HEK293T (cell line): ENCODE measurements around the gene RELCH.

Experiments used
- CTCF ChIA-PET: fragments of 350-600 bp; formaldehyde crosslinking; extraction: SDS; loops from one replicate; lab custom pipeline; 2021; ENCODE audit warnings: antibody characterized with exemption, inconsistent platforms; lab: Yijun Ruan, JAX
- POLR2A ChIA-PET: fragments of 350-600 bp; formaldehyde crosslinking; extraction: SDS; loops from one replicate; lab custom pipeline; 2020; ENCODE audit warnings: antibody characterized with exemption, inconsistent platforms; lab: Yijun Ruan, JAX
- DNase-seq: peaks from one replicate; pipeline ENCODE4 v3.0.0; 2012; ENCODE audit warnings: mixed read lengths; ENCODE audit errors: extremely low spot score
- ARNT ChIP-seq: fragments of 450-650 bp; IDR thresholded peaks from 2 replicates; pipeline ENCODE4 v1.6.1; 2017; ENCODE audit warnings: mild to moderate bottlenecking
- BHLHE40 ChIP-seq: fragments of 450-650 bp; IDR thresholded peaks from 2 replicates; pipeline ENCODE4 v1.6.1; 2016; ENCODE audit warnings: mild to moderate bottlenecking, moderate library complexity, borderline replicate concordance
- CTBP1 ChIP-seq: fragments of 450-650 bp; IDR thresholded peaks from 2 replicates; pipeline ENCODE4 v1.6.1; 2016; ENCODE audit warnings: borderline replicate concordance
- ELF4 ChIP-seq: fragments of 450-650 bp; IDR thresholded peaks from 2 replicates; pipeline ENCODE4 v1.6.1; 2017; ENCODE audit warnings: antibody characterized with exemption
- FOXA1 ChIP-seq: fragments of 450-650 bp; IDR thresholded peaks from 2 replicates; pipeline ENCODE4 v1.6.1; 2016; ENCODE audit warnings: mild to moderate bottlenecking
- FOXK2 ChIP-seq: fragments of 450-650 bp; IDR thresholded peaks from 2 replicates; pipeline ENCODE4 v1.6.1; 2016; ENCODE audit warnings: mild to moderate bottlenecking
- FOXM1 ChIP-seq: fragments of 450-650 bp; IDR thresholded peaks from 2 replicates; pipeline ENCODE4 v1.6.1; 2017; ENCODE audit warnings: mild to moderate bottlenecking, borderline replicate concordance
- HDGF ChIP-seq: fragments of 450-650 bp; IDR thresholded peaks from 2 replicates; pipeline ENCODE4 v1.6.1; 2017; ENCODE audit warnings: antibody characterized with exemption, borderline replicate concordance
- L3MBTL2 ChIP-seq: fragments of 450-650 bp; conservative IDR thresholded peaks from 2 replicates; pipeline ENCODE4 v1.6.1; 2016; ENCODE audit warnings: mild to moderate bottlenecking
- LEF1 ChIP-seq: fragments of 450-650 bp; IDR thresholded peaks from 2 replicates; pipeline ENCODE4 v1.6.1; 2017; ENCODE audit warnings: mild to moderate bottlenecking, borderline replicate concordance
- NFRKB ChIP-seq: fragments of 450-650 bp; IDR thresholded peaks from 2 replicates; pipeline ENCODE4 v1.6.1; 2016; ENCODE audit warnings: mild to moderate bottlenecking, moderate library complexity
- SP1 ChIP-seq: fragments of 450-650 bp; IDR thresholded peaks from 2 replicates; pipeline ENCODE4 v1.6.1; 2017
- SUZ12 ChIP-seq: fragments of 450-650 bp; IDR thresholded peaks from 2 replicates; pipeline ENCODE4 v1.6.1; 2016; ENCODE audit warnings: mild to moderate bottlenecking
- TARDBP ChIP-seq: fragments of 450-650 bp; IDR thresholded peaks from 2 replicates; pipeline ENCODE4 v1.6.1; 2016
- ZNF384 ChIP-seq: fragments of 450-650 bp; IDR thresholded peaks from 2 replicates; pipeline ENCODE4 v1.6.1; 2016
- TF ChIP-seq, protein P1 (sequence below): fragments of 450-650 bp; IDR thresholded peaks from 2 replicates; pipeline ENCODE4 v1.6.1; 2016

RELCH gene, protein sequence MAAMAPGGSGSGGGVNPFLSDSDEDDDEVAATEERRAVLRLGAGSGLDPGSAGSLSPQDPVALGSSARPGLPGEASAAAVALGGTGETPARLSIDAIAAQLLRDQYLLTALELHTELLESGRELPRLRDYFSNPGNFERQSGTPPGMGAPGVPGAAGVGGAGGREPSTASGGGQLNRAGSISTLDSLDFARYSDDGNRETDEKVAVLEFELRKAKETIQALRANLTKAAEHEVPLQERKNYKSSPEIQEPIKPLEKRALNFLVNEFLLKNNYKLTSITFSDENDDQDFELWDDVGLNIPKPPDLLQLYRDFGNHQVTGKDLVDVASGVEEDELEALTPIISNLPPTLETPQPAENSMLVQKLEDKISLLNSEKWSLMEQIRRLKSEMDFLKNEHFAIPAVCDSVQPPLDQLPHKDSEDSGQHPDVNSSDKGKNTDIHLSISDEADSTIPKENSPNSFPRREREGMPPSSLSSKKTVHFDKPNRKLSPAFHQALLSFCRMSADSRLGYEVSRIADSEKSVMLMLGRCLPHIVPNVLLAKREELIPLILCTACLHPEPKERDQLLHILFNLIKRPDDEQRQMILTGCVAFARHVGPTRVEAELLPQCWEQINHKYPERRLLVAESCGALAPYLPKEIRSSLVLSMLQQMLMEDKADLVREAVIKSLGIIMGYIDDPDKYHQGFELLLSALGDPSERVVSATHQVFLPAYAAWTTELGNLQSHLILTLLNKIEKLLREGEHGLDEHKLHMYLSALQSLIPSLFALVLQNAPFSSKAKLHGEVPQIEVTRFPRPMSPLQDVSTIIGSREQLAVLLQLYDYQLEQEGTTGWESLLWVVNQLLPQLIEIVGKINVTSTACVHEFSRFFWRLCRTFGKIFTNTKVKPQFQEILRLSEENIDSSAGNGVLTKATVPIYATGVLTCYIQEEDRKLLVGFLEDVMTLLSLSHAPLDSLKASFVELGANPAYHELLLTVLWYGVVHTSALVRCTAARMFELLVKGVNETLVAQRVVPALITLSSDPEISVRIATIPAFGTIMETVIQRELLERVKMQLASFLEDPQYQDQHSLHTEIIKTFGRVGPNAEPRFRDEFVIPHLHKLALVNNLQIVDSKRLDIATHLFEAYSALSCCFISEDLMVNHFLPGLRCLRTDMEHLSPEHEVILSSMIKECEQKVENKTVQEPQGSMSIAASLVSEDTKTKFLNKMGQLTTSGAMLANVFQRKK

DNA sequence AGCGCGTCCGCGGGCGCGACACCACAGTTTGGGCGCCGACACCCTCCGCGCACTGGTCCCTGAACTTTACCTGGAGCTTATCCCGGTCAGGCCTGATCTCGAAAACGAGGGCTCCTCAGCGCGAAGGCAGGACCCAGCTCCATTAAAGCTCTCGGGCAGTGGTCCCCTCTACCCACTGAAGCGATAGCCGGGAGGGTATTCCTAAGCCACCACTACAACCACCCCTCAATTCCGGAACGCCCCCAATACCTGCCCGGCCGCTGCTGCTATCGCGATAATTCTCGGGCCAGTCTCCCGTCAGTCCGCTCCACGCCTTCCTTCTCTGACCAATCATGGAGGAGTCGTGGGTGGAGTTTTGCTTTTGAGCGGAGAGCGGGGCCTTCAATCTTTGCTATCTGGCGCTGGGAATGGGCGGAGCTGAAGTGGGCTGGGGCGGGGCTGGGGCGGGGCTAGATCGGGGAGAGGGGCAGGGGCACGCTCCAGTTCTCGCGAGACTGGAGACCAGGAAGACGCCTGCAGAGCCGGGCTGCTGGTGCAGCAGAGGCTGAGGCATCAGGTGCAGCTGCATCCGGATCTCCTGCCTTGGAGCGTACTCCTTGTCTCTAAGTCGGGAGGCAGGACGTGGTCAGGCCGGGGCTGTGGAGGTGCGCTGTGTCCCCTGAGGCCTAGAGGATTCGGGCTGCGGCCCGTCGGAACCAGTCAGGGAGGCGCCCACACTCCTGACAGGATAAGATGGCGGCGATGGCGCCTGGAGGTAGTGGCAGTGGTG lies at the start of gene RELCH, which contains the start of gene PIGN:
RELCH (plus strand) TSS at position 482 of the 769 bp plus-strand sequence; CDS start at position 733, 251 bp downstream.
PIGN (minus strand) TSS at position 283 of the 769 bp plus-strand sequence. CDS start 25,703 bp downstream, outside the sequence.
- ChIA-PET POLR2A (interaction anchor here (0.7 to 1.4 kb wide), 6 partner anchors 11 to 252 kb away, joined by 3 to 4 read pairs (median 3); no protein-coding TSS in a partner anchor), CTCF (interaction anchor here (0.6 kb wide), 1 partner anchor 830 kb away, joined by 3 read pairs; no protein-coding TSS in a partner anchor)
- TF ChIP-seq L3MBTL2 = no peak
- TF ChIP-seq, protein P1, sequence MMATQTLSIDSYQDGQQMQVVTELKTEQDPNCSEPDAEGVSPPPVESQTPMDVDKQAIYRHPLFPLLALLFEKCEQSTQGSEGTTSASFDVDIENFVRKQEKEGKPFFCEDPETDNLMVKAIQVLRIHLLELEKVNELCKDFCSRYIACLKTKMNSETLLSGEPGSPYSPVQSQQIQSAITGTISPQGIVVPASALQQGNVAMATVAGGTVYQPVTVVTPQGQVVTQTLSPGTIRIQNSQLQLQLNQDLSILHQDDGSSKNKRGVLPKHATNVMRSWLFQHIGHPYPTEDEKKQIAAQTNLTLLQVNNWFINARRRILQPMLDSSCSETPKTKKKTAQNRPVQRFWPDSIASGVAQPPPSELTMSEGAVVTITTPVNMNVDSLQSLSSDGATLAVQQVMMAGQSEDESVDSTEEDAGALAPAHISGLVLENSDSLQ = peak; percentile 96
- TF ChIP-seq SP1 = no peak
- peak; percentile 89 for DNase-seq

DNA sequence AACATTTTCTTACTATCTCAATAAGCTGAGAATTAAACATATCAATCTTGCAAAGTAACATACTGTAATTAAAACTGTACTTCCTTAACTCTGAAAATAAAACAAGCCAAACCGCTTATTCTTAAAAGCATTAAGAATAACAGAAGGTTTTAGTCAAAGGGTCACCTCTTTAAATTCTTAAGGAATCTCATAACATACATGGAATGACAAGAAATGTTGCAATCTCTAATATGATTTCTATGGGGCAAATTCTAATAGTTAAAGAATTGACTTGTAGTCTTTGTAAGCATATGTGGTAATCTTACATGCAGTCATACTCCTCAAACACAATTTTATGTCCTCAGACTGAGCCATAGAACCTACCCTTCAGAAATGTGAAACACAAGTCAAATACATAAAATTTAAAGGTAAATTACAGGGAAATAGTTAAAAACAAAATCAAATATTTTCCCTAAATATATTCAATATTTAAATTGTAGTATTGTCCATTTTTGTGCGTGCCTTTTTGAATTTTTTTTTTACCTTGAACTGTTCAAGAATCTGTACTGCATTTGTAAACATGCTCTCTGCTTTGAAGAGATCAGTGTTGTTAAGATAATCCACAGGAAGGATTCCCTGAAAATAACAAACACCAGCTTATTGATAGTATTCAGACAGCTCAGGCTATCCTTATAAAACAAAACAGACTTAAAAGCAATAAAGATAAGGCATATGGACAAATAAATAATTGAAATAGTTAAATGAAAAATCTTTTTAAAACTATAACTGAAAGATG lies 48.4 kb upstream of the RELCH start:
- ChIA-PET CTCF (no interaction called here), POLR2A (no interaction called here)
- DNase-seq = no peak
- TF ChIP-seq ZNF384 (no peak), FOXK2 (no peak), TARDBP (no peak), HDGF (no peak), L3MBTL2 (no peak)

DNA sequence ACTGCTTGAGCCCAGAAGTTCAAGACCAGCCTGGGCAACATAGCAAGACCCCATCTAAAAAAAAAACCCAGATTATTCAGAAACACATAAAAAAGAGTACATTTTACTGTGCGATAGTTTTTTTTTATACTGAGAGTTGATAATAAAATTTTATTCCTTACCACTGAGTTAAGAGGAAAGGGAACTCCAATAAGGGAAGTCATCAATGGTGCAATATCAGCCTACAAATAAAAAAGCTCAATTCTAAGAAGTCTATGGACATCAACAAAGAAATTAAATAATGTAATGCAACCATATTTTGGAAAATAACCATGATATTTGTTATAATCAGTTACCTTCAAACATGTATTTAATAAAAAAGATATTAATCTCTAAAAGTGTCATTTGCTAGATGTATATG lies 46.8 kb upstream of the RELCH start:
- TF ChIP-seq L3MBTL2 (no peak), CTBP1 (no peak), SP1 (no peak), ZNF384 (no peak), BHLHE40 (no peak), ARNT (no peak), NFRKB (no peak), FOXA1 (no peak), TARDBP (no peak), LEF1 (no peak), FOXM1 (no peak), HDGF (no peak), SUZ12 (no peak)
- TF ChIP-seq, protein P1 = no peak
- no peak for DNase-seq
- ChIA-PET CTCF (no interaction called here), POLR2A (no interaction called here)

DNA sequence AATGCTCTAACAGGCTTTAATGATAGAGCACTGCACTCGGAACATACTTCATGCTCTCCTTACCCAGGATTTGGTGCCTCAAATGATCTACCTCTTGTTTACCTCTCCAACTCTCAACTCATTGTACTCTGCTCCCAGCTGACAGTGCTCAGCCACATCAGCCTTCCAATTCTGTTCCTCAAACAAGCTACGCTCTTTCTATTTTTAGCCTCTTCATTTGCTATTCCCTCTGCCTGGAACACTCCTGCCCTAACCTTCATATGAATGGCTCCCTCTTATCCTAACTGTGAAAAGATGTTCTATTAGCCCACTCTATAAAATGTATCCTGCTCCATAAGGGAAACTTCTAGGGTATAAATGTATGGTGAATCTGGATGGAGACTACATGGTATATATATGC lies 42.7 kb upstream of the RELCH start:
- DNase-seq = no peak
- ChIA-PET POLR2A (no interaction called here), CTCF (no interaction called here)
- TF ChIP-seq BHLHE40 = no peak
- TF ChIP-seq FOXK2 = no peak
- no peak for TF ChIP-seq ARNT
- no peak for TF ChIP-seq LEF1
- TF ChIP-seq FOXA1 = no peak
- TF ChIP-seq ELF4 = no peak
- TF ChIP-seq CTBP1 = no peak

DNA sequence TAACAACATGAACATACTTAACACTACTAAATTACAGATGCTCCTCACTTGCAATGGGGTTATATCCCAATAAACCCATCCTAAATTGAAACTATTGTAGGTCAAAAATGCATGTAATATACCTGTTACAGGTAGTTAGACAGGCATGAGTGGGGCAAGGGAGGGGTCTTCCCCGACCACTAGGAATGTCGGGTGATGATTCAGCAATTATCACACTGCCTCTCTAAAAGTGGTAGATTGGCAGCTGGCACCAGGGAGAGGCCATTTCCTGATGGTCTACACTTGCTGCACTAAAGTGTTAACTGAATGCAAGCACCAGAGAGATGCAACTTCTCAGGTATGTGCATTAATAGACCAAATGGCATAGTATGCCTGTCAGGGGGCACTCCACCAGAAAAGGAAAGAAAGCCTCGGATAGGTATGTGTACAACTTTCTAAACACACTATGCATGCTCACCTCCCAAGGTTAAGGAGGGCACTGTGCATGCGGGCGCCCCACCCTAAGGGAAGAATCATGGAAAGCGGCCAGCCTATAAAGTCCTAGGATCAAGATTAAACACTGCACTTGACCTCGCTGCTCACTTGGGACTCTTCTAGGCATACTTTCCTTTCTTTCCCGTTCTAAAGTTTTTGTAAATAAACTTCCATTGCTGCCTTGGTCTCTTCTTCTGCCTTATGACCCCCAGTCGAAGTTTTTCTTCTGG lies 35.8 kb upstream of the RELCH start:
- no peak for DNase-seq
- ChIA-PET POLR2A (no interaction called here), CTCF (no interaction called here)
- TF ChIP-seq FOXK2 = no peak
- no peak for TF ChIP-seq ARNT
- TF ChIP-seq, protein P1 = no peak
- TF ChIP-seq FOXM1 = no peak
- TF ChIP-seq SP1 = no peak
- TF ChIP-seq LEF1 = no peak
- no peak for TF ChIP-seq BHLHE40
- no peak for TF ChIP-seq ZNF384
- no peak for TF ChIP-seq ELF4
- TF ChIP-seq FOXA1 = no peak
- TF ChIP-seq SUZ12 = no peak
- TF ChIP-seq CTBP1 = no peak
- no peak for TF ChIP-seq TARDBP
- no peak for TF ChIP-seq L3MBTL2
- TF ChIP-seq NFRKB = no peak
- no peak for TF ChIP-seq HDGF
